Measurements from ENCODE around the gene DDR1.

DDR1 gene

DNA sequence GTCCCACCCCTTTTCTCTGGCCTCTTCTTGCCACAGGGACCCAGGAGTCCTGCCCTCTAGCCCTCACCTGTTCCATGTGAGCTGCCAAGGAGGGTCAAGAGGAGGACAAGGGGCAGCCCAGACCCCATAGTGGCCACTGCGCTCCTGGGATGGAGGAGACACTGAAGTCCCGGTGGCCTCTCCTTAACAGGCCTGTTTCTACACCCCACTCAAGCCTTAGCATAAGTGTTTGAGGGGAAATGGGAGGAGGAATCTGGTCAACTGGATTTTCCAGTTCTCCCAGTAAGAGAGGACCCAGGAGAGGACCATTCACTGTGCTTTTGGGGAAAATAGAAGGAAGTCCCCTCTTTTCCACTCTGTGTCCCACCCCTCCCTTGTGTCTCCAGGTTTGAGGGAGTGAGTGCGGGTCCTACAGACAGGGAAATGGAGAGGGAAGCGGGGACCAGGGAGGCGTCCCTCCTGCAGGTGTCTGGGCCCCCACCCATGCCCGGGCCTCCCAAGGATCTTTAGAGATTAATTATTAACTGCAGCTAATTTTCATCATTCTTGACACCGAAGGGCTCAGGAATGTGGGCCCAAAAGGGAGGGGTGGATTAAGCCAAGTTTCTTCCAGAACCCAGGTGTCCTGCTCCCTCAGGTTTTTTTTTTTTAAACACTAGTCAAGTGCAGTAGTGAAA lies 47.8 kb downstream of the DDR1 start, which contains the start of gene SFTA2:
SFTA2 (minus strand) TSS at position 202 of the 677 bp plus-strand sequence; CDS start at position 128, 74 bp downstream.
- Histone ChIP-seq H2AFZ (ENCODE audit: low read depth, low read length) (no peak within 1 kb of the TSS), H3K9ac (ENCODE audit: low read length) (no peak within 1 kb of the TSS), H4K20me1 (ENCODE audit: insufficient read depth, low read length) (no peaks in the 10 kb centered on the region), H3K27ac (ENCODE audit: low read length) (no peak within 1 kb of the TSS), H3K9me3 (ENCODE audit: insufficient read depth, low read length) (no peaks in the 10 kb centered on the region), H3K36me3 (replicated peaks; ENCODE audit: low read depth, low read length) (peaks cover 11% of the 10 kb centered on the region), H3K4me1 (ENCODE audit: low read length) (no peaks in the 10 kb centered on the region), H3K27me3 (ENCODE audit: low read depth, low read length) (no peaks in the 10 kb centered on the region), H3K79me2 (ENCODE audit: low read length) (no peaks in the 10 kb centered on the region), H3K4me2 (ENCODE audit: low read length) (no peak within 1 kb of the TSS), H3K4me3 (ENCODE audit: low read length) (no peak within 1 kb of the TSS)
- TF ChIP-seq, protein P1, sequence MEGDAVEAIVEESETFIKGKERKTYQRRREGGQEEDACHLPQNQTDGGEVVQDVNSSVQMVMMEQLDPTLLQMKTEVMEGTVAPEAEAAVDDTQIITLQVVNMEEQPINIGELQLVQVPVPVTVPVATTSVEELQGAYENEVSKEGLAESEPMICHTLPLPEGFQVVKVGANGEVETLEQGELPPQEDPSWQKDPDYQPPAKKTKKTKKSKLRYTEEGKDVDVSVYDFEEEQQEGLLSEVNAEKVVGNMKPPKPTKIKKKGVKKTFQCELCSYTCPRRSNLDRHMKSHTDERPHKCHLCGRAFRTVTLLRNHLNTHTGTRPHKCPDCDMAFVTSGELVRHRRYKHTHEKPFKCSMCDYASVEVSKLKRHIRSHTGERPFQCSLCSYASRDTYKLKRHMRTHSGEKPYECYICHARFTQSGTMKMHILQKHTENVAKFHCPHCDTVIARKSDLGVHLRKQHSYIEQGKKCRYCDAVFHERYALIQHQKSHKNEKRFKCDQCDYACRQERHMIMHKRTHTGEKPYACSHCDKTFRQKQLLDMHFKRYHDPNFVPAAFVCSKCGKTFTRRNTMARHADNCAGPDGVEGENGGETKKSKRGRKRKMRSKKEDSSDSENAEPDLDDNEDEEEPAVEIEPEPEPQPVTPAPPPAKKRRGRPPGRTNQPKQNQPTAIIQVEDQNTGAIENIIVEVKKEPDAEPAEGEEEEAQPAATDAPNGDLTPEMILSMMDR (IDR thresholded peaks at IDR 0.05; ENCODE audit: low read depth, low read length): no peak
- TF ChIP-seq EZH2phosphoT487 (IDR thresholded peaks at IDR 0.05; ENCODE audit: low read depth): no peak

DNA sequence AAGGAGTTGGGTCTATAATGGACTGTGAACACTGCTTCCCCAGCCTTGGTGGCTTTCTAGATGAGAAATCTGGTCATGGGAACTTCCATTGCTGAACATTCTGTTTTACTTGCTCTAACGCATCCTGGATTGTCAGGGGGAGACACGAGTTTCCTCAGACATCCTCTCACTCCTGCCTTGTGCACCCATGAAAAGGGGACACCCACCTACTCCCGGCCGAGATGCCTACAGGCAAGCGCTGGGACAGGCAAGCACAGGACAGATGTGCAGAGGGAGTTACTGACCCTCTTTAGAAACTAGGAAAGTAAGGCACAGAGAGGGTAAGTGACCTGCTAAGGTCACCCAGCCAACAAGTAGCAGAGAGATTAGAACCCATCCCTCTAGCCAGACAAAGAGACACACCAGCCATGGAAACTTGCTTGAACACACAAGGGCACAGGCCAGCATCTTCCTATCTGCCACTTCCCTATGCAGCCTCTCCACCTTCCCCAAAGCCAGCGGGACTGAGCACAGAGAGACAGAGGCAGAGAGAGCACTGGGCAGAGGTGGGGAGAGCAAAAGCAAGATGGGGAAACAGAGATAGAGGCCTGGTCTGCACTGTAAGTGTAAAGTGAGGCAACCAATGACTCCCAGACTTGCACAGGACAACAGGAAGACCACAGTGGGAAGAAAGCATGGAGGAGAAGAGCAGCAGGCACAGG lies 48.5 kb downstream of the DDR1 start:
- Histone ChIP-seq H3K4me1 (ENCODE audit: low read length) (no peaks in the 10 kb centered on the region), H3K27ac (ENCODE audit: low read length) (no peak overlapping the region), H4K20me1 (ENCODE audit: insufficient read depth, low read length) (no peaks in the 10 kb centered on the region), H3K4me3 (ENCODE audit: low read length) (no peak overlapping the region), H3K9ac (ENCODE audit: low read length) (no peak overlapping the region), H3K79me2 (ENCODE audit: low read length) (no peaks in the 10 kb centered on the region), H3K36me3 (replicated peaks; ENCODE audit: low read depth, low read length) (peaks cover 8% of the 10 kb centered on the region), H3K9me3 (ENCODE audit: insufficient read depth, low read length) (no peaks in the 10 kb centered on the region), H2AFZ (ENCODE audit: low read depth, low read length) (no peak overlapping the region), H3K27me3 (ENCODE audit: low read depth, low read length) (no peaks in the 10 kb centered on the region), H3K4me2 (ENCODE audit: low read length) (no peak overlapping the region)
- TF ChIP-seq EZH2phosphoT487 (IDR thresholded peaks at IDR 0.05; ENCODE audit: low read depth): no peak
- TF ChIP-seq, protein P1 (IDR thresholded peaks at IDR 0.05; ENCODE audit: low read depth, low read length): no peak

DNA sequence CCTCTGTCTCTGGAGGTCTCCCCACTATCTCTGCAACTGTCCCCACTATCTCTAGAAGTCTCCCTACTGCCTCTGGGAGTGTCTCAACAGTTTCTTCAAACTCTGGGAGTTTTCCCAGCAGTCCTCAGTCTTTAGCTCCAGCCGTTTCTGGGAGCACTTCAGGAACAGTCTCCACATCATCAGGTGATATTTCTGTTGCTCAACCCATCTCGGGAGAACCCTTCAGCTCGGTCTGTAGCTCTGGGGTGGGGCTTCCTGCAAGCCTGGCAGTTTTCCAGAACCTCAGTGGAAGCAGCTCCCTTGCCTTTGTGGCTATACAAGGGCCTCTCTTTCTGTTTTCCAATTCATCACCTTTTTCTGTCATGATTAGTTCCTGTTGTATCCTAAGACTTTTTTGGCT lies 50.7 kb downstream of the DDR1 start:
- Histone ChIP-seq H3K79me2 (ENCODE audit: low read length) (no peaks in the 10 kb centered on the region), H3K9me3 (ENCODE audit: insufficient read depth, low read length) (no peaks in the 10 kb centered on the region), H3K4me1 (ENCODE audit: low read length) (no peaks in the 10 kb centered on the region; the same call in 1 of the 2 replicates), H3K4me3 (ENCODE audit: low read length) (no peak overlapping the region), H3K4me2 (ENCODE audit: low read length) (no peak overlapping the region), H3K36me3 (replicated peaks; ENCODE audit: low read depth, low read length) (no peaks in the 10 kb centered on the region), H2AFZ (ENCODE audit: low read depth, low read length) (no peak overlapping the region), H3K27me3 (ENCODE audit: low read depth, low read length) (no peaks in the 10 kb centered on the region), H3K9ac (ENCODE audit: low read length) (no peak overlapping the region), H3K27ac (ENCODE audit: low read length) (no peak overlapping the region), H4K20me1 (ENCODE audit: insufficient read depth, low read length) (no peaks in the 10 kb centered on the region)
- TF ChIP-seq, protein P1 (IDR thresholded peaks at IDR 0.05; ENCODE audit: low read depth, low read length): no peak
- TF ChIP-seq EZH2phosphoT487 (IDR thresholded peaks at IDR 0.05; ENCODE audit: low read depth): no peak

DNA sequence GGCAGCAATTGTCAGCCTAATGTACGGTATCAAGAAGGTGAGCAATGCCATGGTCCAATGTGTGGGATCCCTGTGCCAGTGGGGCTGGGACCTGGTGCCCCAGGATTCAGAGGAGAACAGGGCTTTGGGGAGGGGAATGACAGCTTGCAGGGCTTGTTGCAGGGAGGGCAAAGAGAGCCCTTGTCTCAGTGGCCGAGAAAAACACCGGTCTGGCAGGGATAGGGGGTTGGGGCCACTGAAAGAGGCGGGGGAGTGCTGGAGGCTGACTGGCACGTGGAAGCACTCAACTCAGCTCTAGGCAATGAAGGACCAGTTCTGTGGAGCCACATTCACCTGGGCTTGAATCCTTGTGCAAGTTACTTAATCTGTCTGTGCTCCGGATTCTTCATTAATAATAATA lies 52.9 kb downstream of the DDR1 start:
- H3K79me2 ChIP-seq (ENCODE audit: low read length): no peaks in the 10 kb centered on the region
- H3K4me1 ChIP-seq (ENCODE audit: low read length): peaks cover 15% of the 10 kb centered on the region
- no peaks in the 10 kb centered on the region for H4K20me1 ChIP-seq (ENCODE audit: insufficient read depth, low read length)
- TF ChIP-seq EZH2phosphoT487 (IDR thresholded peaks at IDR 0.05; ENCODE audit: low read depth): no peak
- TF ChIP-seq, protein P1 (IDR thresholded peaks at IDR 0.05; ENCODE audit: low read depth, low read length): no peak
- no peaks in the 10 kb centered on the region for H3K9me3 ChIP-seq (ENCODE audit: insufficient read depth, low read length)
- H3K27ac ChIP-seq (ENCODE audit: low read length): no peak overlapping the region
- no peaks in the 10 kb centered on the region for H3K27me3 ChIP-seq (ENCODE audit: low read depth, low read length)
- H3K4me2 ChIP-seq (ENCODE audit: low read length): no peak overlapping the region
- no peak overlapping the region for H3K9ac ChIP-seq (ENCODE audit: low read length)
- no peak overlapping the region for H3K4me3 ChIP-seq (ENCODE audit: low read length)
- no peaks in the 10 kb centered on the region for H3K36me3 ChIP-seq (replicated peaks; ENCODE audit: low read depth, low read length)
- no peak overlapping the region for H2AFZ ChIP-seq (ENCODE audit: low read depth, low read length)

Data from OCI-LY3 (cell line).